NCI-H128 (cell line): Measurements from ENCODE around the gene AMN.

Source experiments
- DNase-seq: peaks from one replicate; lab custom pipeline; 2025; ENCODE audit not compliant: unreplicated experiment; lab: John Stamatoyannopoulos, UW

Gene AMN

DNA sequence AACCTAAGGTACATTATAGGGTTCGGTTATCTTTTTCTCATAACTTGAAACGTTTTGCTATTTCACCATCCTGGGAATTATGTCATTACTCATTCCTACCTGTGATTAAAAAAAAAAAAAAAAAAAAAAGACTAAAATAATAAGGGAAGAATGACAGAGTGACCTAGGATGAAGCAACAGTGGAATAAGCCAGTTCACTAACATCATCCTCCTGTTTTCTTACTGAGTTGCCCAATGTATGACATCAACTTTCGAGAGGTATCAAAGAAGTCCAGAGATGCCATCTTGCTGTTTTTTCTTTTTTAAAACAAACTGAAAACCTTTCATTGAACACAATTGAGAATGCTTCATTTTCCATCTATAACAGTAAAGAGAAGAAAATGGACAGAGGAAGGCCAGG lies 42.8 kb downstream of the AMN start:
- no peak for DNase-seq

DNA sequence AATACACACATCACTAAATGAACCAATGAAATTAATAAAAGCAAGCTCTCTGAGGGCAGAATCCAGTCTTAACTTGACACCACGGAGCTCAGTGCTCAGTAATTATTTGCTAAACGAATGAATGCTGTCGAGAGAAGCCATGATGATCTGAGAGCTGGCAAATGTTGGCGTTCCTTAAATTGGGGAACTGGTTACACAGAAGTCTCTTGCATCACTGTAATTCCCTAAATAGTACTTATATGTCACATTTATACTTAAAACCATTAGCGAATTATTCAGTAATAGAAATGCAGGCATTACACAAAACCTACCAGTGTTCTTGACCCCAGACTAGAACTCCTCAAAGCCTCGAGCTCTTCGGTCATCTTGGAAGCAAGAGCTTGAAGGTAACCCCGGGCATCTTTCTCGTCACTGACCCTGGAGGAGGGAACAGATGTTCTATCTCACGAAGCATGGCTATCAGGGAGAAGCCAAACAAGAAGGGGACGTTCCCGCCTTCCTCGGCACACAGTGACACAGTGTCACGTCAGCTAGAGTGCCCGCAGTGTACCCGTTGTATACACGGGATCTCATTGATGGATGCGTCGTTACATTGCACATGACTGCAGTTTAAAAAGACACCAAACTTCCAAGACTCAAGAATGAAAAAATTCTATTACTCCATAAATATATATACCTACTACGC lies 43.6 kb downstream of the AMN start:
- DNase-seq: no peak

GRCh38 chr14:102966681-102967505 lies 44.4 kb downstream of the AMN start:
- DNase-seq: no peak

GRCh38 chr14:102967506-102967795 lies 45.0 kb downstream of the AMN start:
- no peak for DNase-seq

GRCh38 chr14:102968306-102968705 lies 45.8 kb downstream of the AMN start:
- no peak for DNase-seq

- DNase-seq: no peak
Observed at GRCh38 chr14:102969060-102969791, 46.8 kb downstream of the AMN start.

DNA sequence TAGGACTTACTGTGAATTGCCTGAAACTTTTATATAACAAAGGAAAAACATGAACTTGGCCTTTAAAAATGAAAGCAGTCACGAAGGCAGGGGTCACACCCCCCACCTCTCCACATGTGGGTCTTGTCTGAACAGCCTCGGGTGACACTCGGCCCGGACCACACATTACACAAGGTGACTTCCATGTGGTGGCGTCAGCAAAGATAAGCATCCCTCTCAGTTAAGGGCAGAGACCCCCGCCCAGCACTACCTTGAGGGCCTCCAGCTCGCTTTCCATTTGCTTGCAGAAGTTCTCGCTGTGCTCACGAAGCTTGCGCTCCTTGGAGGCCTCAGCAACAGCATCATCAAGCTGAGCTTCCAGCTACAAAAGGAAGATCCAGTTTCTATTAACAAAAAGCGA lies 47.4 kb downstream of the AMN start:
- DNase-seq: no peak

DNA sequence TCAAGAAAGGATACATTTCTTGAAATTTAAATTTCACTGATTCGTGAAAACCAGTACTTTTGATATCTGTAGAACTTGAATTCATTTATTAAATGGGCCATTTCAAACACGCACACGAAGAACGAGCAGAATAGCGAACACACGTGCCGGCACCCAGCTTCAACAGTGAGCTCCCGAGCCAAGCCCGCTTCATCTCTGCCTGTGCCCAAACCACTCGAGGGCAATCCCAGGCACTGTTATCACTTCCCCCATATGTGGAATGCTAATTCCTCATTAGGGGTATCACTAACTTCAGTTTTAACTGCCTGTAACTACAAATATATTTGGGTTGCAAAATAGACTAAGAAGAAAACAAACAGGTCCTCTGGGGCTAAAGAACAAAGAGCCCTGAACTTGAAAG lies 48.0 kb downstream of the AMN start:
- DNase-seq: no peak

GRCh38 chr14:102971314-102971713 lies 48.9 kb downstream of the AMN start:
- no peak for DNase-seq

DNA sequence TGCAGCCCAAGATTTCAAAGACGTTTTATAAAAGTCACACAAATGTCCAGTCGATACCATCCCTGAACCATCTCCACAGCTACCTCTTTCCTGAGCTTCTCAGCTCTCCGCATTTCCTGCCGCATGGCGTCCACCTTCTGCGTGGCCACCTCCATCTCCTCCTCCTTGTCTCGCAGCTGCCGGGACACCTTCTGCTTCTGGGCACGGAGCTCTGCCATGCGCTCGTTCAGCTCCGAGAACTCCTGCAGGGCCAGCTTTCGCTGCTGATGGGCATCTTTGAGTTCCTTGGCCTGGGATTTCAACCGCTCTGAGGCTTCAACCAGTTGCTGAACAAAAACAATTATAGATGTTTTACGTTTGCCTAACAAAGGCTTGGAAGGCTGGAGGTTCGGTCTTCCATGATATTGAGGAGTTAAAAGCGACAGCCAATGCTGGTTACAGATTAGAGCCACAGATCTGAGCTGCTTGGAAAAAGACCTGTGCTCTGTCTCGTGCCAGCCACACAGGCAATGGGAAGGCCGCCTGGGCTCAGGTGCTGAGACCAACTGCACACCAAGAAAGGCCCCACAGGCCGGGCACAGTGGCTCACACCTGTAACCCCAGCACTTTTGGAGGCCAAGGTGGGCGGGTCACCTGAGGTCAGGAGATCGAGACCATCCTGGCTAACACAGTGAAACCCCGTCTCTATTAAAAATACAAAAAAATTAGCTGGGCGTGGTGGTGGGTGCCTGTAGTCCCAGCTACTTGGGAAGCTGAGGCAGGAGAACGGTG lies 49.6 kb downstream of the AMN start:
- DNase-seq: no peak

DNA sequence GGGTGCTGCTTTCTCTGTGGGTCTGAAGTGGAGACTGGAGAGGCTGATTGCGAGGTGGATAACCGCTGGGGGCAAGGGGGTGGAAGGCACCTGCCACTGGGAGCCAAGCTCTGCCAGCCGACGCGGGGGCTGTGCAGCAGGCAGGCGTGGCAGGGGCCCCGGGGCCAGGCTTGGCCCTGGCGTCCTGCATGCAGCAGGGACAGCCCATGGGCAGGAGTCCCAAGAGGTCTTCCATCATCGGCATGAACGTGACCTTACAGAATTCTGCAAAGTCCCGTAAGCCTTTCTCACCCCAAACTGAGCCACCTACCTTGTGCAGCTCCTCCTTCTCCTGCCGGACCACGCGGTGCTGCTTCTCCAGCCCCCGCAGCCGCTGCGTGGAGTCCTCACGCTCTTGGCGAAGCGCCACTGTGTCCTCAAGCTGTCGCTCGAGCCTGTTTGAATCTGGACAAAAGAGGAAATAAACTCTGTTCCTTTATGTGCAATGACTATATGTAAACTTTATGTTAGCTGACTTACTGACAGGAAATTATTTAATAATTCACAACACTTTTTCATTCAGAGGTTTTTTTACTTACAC lies 51.3 kb downstream of the AMN start:
- no peak for DNase-seq

- no peak for DNase-seq
Observed at GRCh38 chr14:102975662-102976061, 53.2 kb downstream of the AMN start.

- no peak for DNase-seq
Observed at GRCh38 chr14:102977475-102977874, 55.0 kb downstream of the AMN start.

- DNase-seq: no peak
Observed at GRCh38 chr14:102979406-102979805, 56.9 kb downstream of the AMN start.

DNA sequence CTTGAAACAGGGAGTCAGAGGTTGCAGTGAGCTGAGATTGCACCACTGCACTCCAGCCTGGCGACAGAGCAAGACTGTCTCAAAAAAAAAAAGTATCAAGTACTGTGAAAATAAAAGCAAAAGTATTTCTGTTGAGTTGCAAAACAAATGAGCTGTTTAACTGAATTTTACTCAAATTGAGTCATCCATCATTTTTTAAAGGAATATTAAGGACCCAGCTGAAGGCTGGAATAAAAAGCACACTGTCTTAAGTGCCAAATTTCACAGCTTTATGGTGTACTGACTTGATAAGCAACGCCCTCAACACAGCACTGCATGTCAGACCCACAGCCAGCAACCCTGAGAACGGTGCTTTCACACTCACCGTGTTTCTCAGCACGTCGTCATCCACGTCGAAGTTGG lies 57.9 kb downstream of the AMN start:
- DNase-seq: no peak
